Stomach (tissue), 4 donors: ENCODE data around the gene DNAJC4.

Experiments used
- EP300 ChIP-seq: sonication (generic); formaldehyde crosslinking; IDR thresholded peaks from one replicate; pipeline ENCODE4 v1.6.1; 2017; ENCODE audit warnings: antibody characterized with exemption
- POLR2A ChIP-seq, 4 donors: fragments of 450-650 bp; IDR thresholded peaks; one replicate each; pipeline ENCODE4 v1.6.1; 2016; ENCODE audit warnings: antibody characterized with exemption in 4 of 4, control low read depth in 2 of 4, mild to moderate bottlenecking in 1 of 4, moderate library complexity in 1 of 4
- POLR2AphosphoS5 ChIP-seq, 3 donors: sonication (generic); formaldehyde crosslinking; IDR thresholded peaks; one replicate each; pipeline ENCODE4 v1.6.1; 2016; ENCODE audit warnings: antibody characterized with exemption in 3 of 3
- TF ChIP-seq, protein P1 (sequence below), 7 experiments: fragments of 450-650 bp in 4 of 7; fragments of 200-600 bp in 3 of 7; sonication (generic) in 3 of 7; IDR thresholded peaks; one replicate each; pipeline ENCODE4 v1.5.1; 2016 to 2019; ENCODE audit warnings: antibody characterized with exemption in 7 of 7, control low read depth in 2 of 7, mild to moderate bottlenecking in 1 of 7

GRCh38 chr11:64230985-64231365 is 627 bp downstream of the DNAJC4 start:
- TF ChIP-seq POLR2A (IDR thresholded peaks at IDR 0.05) (no peak), POLR2AphosphoS5 (IDR thresholded peaks at IDR 0.05) (no peak), EP300 (no peak)
- TF ChIP-seq, protein P1, sequence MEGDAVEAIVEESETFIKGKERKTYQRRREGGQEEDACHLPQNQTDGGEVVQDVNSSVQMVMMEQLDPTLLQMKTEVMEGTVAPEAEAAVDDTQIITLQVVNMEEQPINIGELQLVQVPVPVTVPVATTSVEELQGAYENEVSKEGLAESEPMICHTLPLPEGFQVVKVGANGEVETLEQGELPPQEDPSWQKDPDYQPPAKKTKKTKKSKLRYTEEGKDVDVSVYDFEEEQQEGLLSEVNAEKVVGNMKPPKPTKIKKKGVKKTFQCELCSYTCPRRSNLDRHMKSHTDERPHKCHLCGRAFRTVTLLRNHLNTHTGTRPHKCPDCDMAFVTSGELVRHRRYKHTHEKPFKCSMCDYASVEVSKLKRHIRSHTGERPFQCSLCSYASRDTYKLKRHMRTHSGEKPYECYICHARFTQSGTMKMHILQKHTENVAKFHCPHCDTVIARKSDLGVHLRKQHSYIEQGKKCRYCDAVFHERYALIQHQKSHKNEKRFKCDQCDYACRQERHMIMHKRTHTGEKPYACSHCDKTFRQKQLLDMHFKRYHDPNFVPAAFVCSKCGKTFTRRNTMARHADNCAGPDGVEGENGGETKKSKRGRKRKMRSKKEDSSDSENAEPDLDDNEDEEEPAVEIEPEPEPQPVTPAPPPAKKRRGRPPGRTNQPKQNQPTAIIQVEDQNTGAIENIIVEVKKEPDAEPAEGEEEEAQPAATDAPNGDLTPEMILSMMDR (IDR thresholded peaks at IDR 0.05): no peak
